Glomerular visceral epithelial cell (primary cell): ENCODE measurements around the gene LAMP2.
"Not testable (repeated sequence)": the region's sequence is repeated elsewhere in the genome, so short reads cannot be mapped to it uniquely, and the experiment has no call there.

Source experiments
- DNase-seq: peaks from one replicate; pipeline ENCODE4 v3.0.0-alpha.2; 2016; ENCODE audit errors: extremely low spot score

Gene LAMP2

DNA sequence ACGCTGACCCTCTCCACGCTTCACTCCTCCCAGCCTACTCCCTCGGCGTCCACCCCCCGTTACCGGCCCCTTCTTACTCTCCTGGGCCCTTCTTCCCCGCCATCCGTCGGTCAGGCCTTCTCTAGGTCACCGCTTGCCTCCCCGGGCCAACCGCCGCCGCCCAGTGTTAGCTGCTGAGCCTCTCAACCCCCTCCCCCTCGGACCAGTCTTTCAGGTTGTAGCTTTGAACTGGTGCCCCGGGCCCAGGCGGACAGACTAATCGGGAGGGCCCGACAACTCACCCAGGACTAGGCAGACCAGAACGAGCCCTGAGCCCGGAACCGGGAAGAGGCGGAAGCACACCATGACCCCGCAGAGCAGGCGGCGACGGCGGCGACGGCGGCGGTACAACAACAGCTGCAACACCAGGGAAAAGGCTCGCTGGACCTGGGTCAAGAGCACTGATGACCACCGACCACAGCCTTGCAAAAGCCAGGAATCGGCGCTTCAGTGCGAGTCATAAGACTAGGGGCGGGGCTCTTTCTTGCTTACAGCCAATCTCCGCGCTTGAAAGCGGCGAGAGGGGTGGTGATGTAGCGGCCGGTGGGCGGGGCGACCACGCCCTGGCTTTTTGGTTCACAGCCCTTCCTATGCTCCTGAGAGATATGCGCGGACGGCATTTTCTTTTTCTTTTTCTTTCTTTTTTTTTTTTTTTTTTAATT, at the start of gene LAMP2:
Gene LAMP2, minus strand, starts transcription at position 472 of the 701 bp plus-strand sequence. Its CDS starts 127 bp downstream, at position 345.
- DNase-seq: peak; percentile 89

- peak; percentile 74 for DNase-seq
These were observed 48.8 kb upstream of the LAMP2 start for GRCh38 chrX:120517936-120518335.

DNA sequence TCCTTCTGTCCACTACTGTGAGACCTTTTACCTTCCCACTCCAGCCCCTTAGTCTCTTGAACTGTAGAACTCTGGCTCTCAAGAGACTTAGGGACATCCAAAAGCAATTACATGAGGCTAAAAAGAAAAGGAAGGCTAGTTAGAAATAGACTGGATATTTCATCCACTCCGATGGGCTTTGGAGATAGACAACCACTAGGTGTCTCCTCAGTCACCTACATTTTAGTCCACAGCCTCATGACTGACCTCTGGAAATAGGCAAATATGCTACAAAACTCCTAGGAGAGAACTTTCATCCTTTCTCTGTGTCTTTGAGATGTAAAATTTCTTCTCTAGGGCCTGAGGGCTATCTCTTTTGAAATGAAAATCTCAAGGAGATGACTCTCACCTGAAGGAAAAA, 45.1 kb upstream of the LAMP2 start:
- peak; percentile 27 for DNase-seq

- peak; percentile 1 for DNase-seq
These were observed 43.5 kb upstream of the LAMP2 start for GRCh38 chrX:120512627-120513026.

GRCh38 chrX:120512222-120512621, 43.1 kb upstream of the LAMP2 start:
- no peak for DNase-seq

DNA sequence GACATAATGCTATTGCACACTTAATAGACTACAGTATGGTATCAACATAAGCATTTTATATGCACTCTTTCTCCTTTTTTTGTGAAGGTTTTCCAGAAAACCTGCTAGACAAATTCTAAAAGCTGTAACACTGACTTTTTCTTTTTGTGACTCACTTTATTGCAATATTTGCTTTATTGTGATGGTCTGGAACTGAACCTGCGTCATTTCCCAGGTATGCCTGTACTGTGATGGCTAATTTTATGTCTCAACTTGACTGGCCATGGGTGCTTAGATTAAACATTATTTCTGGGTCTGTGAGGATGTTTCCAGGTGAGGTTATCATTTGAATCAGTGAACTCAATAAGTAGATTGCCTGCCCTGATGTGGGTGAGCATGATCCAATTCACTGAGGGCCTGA, 35.5 kb upstream of the LAMP2 start:
- no peak for DNase-seq

DNA sequence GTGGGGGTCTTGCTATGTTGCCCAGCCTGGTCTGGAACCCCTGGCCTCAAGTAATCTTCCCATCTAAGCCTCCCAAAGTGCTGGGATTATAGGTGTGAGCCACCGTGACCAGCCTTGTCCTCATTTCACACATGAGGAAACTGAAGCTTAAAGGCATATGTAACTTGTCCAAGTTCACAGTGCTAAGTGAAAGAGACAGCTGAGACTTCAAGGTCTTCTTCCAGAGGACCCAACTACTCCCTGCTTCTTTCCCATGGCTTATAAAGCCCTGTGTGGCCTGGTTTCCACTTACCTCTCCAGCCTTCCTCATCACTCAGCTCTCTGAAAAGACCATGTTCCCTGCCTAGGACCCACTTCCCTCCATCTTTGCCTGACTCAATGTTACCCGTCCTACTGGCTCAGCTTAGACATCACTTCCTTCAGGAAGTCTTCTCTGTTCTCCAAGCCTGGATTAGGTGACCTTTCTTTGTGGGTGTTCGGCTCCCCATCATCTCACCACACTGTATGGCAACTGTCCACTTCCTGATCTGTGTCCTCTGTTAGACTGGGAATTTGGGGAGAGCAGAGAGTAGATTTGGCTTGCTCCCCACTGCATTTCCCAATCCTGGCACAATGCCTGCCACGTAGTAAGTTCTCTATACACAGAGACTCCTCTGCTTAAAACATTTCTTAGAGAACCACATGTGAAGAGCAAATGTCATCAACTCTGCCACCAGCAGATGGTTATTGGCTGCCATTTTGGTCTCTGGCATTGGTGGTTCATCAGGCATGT, 30.4 kb upstream of the LAMP2 start:
- DNase-seq: no peak

DNA sequence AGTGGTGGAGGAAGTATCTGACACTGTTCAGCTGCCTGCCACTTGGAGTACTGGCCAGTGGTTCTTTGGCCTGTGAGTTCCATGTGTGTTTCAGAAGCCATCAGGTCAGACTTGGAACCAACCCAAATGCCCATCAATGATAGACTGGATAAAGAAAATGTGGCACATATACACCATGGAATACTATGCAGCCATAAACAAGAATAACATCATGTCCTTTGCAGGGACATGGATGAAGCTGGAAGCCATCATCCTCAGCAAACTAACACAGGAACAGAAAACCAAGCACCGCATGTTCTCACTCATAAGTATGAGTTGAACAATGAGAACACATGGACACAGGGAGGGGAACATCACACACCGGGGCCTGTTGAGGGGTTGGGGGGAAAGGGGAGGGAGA, 21.0 kb upstream of the LAMP2 start:
- not testable (repeated sequence) for DNase-seq

DNA sequence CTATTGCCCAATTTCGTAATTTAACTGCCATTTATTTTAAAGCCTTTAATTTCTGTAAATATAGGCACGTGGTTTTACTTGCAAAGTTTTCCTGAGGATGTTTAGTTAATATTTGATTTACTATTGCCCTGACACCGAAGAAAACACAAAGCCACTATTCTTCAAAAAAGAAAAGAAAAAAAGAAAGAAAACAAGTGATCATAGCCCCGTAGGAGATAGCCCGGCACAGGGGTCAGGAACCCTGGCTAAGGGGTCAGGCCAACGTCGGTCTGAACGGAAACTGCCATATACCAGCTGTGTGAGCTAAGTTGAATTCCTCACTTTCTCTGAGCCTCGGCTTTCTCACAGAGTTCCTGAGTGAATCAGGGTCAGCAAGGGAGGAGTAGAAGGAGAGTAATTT, 17.7 kb upstream of the LAMP2 start:
- no peak for DNase-seq

DNA sequence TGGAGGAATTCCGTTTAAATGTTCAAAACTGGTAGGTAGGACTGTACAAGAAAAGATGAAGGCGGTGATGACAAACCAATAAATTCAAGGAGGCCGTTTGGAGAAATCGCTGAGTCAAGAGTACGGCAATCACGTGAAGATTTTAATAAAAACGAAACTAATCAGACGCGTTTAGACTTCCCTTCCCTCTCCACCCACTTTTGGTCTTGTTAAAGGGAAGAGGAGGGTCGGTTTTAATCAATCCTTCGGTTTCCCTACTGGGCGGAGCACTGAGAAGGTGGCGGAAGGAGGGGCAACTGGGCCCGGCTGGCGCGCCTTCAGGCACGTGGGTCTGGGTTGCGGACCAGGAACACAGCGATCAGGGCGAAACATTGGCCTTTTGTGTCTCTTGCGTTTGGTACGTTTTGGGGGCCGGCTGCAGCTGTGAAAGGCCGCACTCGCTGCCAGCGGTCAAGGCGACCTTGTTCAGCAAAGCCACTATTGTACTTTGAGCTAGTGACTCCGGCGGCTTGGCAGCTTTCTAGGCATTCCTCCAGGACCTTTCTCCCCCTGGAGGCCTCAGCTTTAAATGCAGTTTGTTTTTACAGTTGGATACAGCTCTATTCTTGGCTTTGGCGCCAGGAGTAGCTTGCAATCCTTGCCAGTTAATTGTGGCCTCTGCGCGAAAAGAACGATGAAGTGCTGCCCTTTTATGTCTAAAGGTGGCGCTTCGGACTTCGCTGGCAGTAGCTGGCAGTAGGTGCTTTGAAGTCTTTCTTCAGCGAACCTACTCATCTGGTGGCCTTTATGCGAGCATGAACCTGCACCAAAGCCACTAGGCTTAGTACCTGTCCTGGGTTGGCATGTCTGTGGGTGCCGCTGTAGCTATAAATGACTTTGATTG, 16.8 kb upstream of the LAMP2 start:
- peak; percentile 75 for DNase-seq

DNA sequence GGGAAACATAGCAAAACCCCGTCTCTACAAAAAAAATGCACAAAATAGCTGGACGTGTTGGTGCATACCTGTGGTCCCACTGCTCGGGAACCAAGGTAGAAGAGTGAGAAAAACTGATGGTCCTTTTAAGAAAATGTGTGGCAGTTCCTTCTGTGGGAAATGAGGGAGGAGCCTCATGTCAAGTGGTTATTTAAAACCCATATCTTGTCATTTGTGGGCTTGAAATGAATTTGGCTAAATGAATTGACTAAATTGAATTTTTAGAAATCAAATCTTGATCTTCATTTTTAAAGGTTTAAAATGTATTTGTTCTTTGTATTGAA, 16.2 kb upstream of the LAMP2 start:
- DNase-seq: no peak

DNA sequence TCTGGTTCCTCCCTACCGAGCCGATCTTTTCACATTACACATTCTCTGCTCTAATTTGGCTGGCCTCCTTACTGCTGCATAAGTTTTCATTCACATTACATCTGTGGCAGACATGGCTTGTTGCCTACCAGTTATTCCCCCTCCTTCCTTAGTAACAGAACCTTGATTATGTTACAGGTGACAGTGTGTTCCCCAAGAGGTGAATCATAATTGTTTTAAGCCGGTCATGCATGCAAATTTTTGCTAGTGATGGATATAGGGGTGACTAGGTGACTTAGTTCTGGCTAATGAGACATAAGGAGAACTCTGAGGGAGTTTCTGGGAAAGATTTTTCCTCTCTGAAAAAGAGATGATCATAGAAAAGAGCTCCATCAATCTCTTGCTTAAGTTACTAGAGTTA, 8.4 kb upstream of the LAMP2 start:
- DNase-seq: peak; percentile 36

GRCh38 chrX:120476714-120477113, 7.6 kb upstream of the LAMP2 start:
- no peak for DNase-seq

DNA sequence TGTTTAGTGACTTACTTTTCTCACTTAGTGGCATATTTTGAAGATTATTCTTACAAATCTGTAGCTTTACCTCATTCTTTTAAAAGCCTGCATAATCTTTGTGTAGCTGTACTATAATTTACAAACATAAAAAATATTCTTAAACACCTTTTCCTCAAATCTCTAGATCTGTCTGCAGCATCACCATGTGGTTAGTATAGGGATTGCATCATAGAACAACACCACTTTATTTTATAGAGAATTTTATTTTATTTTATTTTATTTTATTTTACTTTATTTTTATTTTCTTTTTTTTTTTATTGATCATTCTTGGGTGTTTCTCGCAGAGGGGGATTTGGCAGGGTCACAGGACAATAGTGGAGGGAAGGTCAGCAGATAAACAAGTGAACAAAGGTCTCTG, 6.4 kb upstream of the LAMP2 start:
- peak; percentile 21 for DNase-seq

DNA sequence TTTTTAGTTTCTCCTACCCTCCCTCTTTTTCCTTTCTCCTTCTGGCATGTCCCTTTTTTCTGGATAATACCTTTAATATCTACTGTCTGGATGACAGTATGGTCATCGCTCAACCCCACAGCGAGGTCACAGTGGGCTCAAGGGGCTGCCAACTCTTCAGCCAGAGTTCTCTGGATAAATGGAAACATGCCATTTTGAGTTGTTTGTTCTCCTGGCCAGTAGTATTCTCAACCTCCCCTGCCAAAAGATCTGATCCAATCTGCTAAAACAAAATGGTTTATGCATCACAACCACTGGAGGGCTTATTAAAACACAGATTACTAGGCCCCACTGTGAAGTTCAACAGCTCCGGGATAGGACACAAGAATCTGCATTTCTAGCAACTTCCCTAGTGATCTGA, 5.0 kb upstream of the LAMP2 start:
- no peak for DNase-seq

- DNase-seq: not testable (repeated sequence)
These were observed 561 bp upstream of the LAMP2 start for GRCh38 chrX:120469657-120470056.

GRCh38 chrX:120468479-120468824, 644 bp downstream of the LAMP2 start:
- no peak for DNase-seq

DNA sequence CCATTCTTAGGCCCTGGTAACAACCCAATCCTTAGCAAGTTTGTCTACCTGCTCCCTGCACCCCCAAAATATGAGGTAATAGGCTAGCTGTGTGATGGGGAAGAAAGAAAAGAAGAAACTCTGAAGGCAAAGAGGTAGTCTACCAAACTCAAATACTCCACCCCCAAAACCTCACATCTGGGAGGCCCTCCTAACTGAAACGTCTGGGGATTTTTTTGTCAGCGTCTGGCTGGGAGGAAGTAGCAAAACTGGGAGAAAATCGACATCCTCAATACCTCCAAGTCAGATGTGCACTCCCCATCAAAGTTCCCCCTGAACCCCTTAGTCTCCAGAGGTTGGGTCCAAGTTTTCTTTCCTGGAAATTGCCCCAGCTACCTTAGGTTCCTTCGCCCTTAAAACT, 1.0 kb downstream of the LAMP2 start:
- no peak for DNase-seq

- DNase-seq: no peak
These were observed 4.7 kb downstream of the LAMP2 start for GRCh38 chrX:120464411-120464810.

GRCh38 chrX:120463241-120463640, 5.9 kb downstream of the LAMP2 start:
- DNase-seq: no peak

- no peak for DNase-seq
These were observed 6.7 kb downstream of the LAMP2 start for GRCh38 chrX:120462370-120462769.

- DNase-seq: no peak
These were observed 9.8 kb downstream of the LAMP2 start for GRCh38 chrX:120459309-120459708.

DNA sequence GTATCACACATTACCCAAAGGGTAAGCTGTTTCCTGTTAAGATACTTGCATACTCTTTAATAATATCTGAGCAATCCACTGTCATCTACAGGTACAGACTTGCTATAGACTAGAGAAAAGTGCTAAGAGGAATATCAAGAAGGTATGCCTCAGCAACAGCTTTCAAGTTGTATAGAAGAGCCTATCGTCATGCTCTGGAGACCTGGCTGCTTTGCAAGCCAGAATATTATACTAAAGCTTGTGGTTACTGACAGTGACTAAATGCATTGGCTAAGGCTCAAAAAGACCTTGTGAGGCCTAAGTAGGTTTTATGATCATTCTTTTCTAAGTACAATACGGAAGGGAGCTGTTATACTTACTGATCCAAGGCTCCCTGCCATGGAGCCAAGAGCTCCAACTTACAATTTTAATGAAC, 11.3 kb downstream of the LAMP2 start:
- peak; percentile 81 for DNase-seq
